SIG-M5 treated with dmso at 0.1 percent for 504 hours (cell line): ENCODE measurements around the gene C16orf89.

Experiments
- DNase-seq: peaks from one replicate; lab custom pipeline; 2025; ENCODE audit not compliant: unreplicated experiment; lab: John Stamatoyannopoulos, UW

C16orf89 gene

GRCh38 chr16:5006348-5007193 lies 59.2 kb downstream of the C16orf89 start:
- no peak for DNase-seq

- DNase-seq = no peak
Measured at GRCh38 chr16:5005916-5006315, 59.8 kb downstream of the C16orf89 start.

DNA sequence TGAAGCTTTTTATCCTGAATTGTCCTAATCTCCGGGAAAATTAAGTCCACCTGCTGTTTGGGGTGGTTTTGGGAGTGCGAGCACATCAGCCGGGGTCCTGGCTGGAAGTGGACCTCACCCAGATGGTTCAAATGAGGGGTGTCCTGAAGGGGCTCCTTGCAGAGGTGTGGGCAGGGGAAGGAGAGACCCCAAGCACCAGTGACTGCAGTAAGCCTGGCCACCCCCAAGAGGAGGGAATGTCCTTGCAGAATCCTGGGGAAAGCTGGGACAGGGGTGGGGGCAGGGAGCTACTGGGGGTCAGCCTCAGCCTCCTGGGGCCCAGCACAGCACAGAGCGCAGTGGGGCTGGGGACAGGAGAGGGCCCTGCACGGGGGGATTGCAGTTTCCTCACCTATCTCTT lies 61.4 kb downstream of the C16orf89 start:
- DNase-seq = no peak

GRCh38 chr16:5003828-5004227 lies 61.9 kb downstream of the C16orf89 start:
- DNase-seq = no peak

- DNase-seq = no peak
Measured at GRCh38 chr16:5003211-5003610, 62.5 kb downstream of the C16orf89 start.

DNA sequence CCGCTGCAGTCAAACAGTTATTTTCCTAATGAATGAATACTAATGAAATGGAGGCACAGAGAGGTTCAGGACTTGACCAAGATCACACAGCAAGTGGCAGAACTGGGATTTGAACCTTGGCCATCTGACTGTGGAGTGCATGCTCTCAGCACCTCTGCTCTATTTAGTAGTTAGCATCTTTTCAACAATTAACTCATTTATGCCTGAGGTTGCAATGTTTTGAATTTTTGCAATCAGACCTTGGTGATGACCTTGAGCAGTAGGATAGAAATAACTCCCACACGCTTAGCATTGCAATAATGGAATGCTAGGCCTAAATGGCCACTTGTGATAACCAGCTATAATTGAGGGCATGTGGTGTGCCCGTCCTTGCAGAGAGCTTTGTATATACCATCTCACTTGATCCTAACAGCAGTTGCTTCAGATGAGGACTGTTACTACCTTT lies 63.0 kb downstream of the C16orf89 start:
- DNase-seq = no peak

GRCh38 chr16:5001986-5002385 lies 63.8 kb downstream of the C16orf89 start:
- DNase-seq = no peak

GRCh38 chr16:5001571-5001970 lies 64.2 kb downstream of the C16orf89 start:
- peak; percentile 43 for DNase-seq

GRCh38 chr16:5000573-5001001 lies 65.2 kb downstream of the C16orf89 start:
- no peak for DNase-seq

- no peak for DNase-seq
Measured at GRCh38 chr16:4994719-4995434, 70.9 kb downstream of the C16orf89 start.
